Omental fat pad (tissue), 4 donors: Measurements from ENCODE around the gene LEMD1. TPM values are rescaled to one million over a fixed set of nuclear protein-coding genes. Genes with fewer than 3 reads are reported as not detected.
A peak's percentile ranks its signal among the peaks of the same experiment; 100 is the strongest.

ENCODE experiments used
- ATAC-seq: fragments of 150-250 bp; one replicate; pipeline ENCODE4 v1.9.1; 2016; ENCODE audit warnings: mild to moderate bottlenecking, moderate library complexity; ENCODE audit not compliant: low FRiP score
- DNase-seq: peaks from one replicate; pipeline ENCODE4 v3.0.0-alpha.2; 2019; ENCODE audit warnings: low spot score
- small RNA-seq: library from RNA; depleted of rRNA; stranded (forward); fragments of <200 nt; gene quantifications from one replicate; pipeline ENCODE3, GENCODE V24; 2016
- total RNA-seq, 4 donors: library from RNA; depleted of rRNA; stranded (reverse); fragments of >200 nt; gene quantifications; one replicate each; pipeline ENCODE4 v1.1.0, GENCODE V29; 2016
- TF ChIP-seq, protein P1 (sequence below), 3 donors: fragments of 450-650 bp; IDR thresholded peaks; one replicate each; pipeline ENCODE4 v1.5.1; 2016 to 2017; ENCODE audit warnings: antibody characterized with exemption in 3 of 3, mild to moderate bottlenecking in 3 of 3, moderate library complexity in 2 of 3

The LEMD1 gene
- total RNA-seq, 4 donors from 2014 or later = 1.7 TPM; not detected in 3

DNA sequence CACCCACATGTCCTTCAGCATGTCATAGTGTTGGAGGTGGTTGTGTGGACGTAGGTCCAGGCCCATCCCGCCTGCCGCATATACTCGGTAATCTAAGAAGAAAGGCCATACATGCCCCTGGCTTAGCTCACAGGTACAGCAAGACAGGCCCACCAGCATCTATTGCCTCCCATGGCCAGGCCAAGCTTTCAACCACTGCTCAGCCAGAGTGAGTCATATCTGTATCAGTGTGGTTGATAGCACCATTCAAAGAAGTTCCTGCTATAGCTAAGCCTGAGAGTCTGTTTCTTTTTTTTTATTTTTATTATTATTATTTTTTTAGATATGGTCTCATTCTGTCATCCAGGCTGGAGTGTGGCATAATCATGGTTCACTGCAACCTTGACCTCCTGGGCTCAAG is 82.1 kb downstream of the LEMD1 start:
- DNase-seq = no peak
- TF ChIP-seq, protein P1, sequence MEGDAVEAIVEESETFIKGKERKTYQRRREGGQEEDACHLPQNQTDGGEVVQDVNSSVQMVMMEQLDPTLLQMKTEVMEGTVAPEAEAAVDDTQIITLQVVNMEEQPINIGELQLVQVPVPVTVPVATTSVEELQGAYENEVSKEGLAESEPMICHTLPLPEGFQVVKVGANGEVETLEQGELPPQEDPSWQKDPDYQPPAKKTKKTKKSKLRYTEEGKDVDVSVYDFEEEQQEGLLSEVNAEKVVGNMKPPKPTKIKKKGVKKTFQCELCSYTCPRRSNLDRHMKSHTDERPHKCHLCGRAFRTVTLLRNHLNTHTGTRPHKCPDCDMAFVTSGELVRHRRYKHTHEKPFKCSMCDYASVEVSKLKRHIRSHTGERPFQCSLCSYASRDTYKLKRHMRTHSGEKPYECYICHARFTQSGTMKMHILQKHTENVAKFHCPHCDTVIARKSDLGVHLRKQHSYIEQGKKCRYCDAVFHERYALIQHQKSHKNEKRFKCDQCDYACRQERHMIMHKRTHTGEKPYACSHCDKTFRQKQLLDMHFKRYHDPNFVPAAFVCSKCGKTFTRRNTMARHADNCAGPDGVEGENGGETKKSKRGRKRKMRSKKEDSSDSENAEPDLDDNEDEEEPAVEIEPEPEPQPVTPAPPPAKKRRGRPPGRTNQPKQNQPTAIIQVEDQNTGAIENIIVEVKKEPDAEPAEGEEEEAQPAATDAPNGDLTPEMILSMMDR (IDR thresholded peaks at IDR 0.05) = no peak
- no peak for ATAC-seq

DNA sequence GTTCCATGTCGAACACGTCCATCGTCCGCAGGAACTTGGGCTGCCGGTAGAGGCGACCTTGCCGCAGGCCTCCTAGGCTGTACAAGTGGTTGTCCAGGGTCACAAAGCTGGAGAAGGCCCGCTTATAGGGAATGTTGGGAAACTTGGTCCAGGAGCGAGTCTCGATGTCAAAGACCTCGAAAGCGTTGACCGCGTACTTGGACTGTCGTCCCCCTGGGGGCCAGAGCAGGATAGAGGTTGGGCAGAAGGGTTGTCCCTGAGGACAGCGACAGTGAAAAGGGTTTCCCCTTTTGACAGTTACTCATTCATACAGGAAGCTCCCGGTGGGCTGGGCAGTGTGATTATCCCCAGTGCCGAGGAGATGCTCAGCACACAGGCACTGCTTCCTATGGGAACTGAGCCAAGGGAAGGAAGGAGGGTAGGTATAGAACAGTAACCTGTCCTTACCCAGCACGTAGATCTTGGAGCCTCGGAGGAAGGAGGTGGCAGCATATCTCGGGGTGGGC is 82.6 kb downstream of the LEMD1 start:
- no peak for DNase-seq

DNA sequence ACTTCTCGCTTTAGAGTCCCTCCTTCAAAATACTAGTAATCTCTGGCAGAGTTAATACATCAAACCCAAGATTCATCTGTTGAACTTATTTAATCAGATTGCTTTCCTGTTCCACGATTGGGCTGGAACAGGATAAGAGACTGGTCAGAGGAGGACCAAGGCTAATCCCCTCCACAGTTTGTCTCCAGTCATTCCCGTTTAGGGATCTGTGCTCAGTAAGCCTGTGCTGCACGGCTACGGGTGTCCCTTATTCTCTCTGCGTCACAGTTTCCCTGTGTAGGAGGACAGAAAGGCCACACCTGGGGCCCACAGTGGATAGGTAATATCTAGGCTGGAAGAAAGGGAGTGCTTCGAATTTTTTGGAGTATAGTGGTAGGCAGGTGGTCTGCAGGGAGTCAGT is 83.8 kb downstream of the LEMD1 start:
- no peak for DNase-seq
- TF ChIP-seq, protein P1 (IDR thresholded peaks at IDR 0.05) = no peak
- no peak for ATAC-seq

More for the DNA sequence above, 82.6 kb downstream of the LEMD1 start:
- no peak for ATAC-seq
- TF ChIP-seq, protein P1 (IDR thresholded peaks at IDR 0.05) = no peak

DNA sequence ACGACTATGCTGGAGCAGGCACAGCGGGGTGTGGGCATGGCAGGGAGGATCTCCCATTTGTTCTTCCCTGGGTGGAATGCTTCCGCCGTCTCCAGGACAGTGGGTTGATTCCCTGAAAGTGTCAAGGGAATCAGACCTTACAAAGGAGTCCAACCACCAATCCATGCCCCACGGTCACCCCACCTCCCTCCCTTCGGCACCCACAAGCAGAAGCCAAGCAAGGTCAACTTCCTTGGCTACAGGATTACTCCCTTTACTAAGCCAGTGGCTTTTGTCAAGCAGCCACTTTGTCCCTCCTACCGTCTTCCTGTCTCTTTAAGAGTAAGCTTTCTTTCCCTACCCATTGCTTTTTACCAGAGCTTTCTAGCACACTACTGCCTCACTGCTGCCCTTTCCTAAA is 84.4 kb downstream of the LEMD1 start:
- ATAC-seq = no peak
- TF ChIP-seq, protein P1 (IDR thresholded peaks at IDR 0.05) = no peak
- DNase-seq = no peak

DNA sequence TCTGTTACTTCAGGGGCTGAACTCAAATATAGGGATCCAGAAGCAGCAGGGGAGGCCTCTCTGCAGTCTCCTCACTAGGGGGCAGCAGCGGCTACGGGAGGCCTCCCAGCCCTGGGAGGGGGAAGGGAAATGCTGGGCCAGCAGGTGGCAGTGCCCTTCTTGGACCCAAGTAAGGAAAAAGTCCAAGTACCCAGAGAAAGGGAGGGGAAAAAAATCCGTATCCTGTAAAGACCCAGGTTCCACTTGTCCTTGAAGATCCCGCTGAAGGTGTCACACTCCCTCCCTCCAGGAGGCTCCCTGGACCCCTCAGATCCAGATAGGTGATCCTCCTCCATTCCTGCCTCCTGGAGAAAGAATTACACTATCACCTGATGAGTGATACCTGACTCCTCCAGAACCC is 86.2 kb downstream of the LEMD1 start:
- TF ChIP-seq, protein P1 (IDR thresholded peaks at IDR 0.05) = peak in 1 of 3 donors; percentile 51
- peak; percentile 58 for DNase-seq
- ATAC-seq = peak; percentile 68

DNA sequence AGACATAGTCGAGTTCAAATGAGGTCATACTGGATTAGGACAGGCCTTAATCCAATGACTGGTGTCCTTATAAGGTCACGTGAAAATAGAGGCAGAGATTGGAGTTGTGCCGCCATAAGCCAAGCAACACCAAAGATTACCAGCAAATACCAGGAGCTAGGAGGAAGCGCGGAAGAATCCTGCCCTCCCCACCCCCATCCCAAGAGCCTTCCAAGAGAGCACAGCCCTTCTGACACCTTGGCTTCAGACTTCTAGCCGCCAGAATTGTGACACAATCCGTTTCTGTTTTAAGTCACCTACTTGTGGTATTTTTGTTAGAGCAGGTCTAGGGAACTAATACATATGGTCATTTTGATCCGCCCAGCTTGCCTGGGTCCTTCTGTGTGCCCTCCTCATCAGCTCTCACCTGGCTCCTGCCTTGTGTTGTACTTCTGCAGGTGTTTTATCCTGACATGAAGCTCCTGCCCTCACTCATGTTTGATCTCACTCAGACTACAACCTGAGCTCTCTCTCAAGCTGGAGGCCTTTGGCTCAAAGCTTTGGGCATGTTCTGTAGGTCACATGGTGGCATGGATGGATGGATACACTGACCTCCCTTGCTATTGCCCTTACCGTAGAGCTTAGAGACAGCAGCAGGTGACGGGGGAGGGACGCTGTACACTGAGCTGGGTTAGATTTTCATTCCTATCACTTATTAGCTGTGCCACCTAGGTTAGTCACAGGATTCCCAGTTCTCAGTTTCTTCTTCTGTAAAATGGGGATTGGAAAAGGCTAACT is 89.7 kb downstream of the LEMD1 start:
- TF ChIP-seq, protein P1 (IDR thresholded peaks at IDR 0.05) = no peak
- DNase-seq (no peak), ATAC-seq (no peak)

Small RNA genes lying within 50 kb of the gene (small RNA-seq; reads per million reads assigned to genes)
- gene MIR135B (0.64 reads per million), gene SNRPGP10 (not detected)

Other genes starting within 250 kb of the LEMD1 start
- gene DSTYK, start 210.4 kb downstream of the LEMD1 start, total RNA-seq = 10 to 100 TPM in 3 of 4 donors, 1 to 10 TPM in 1; 7.6 to 13.0 (median 11.4) TPM
- gene TMCC2, start 194.1 kb downstream of the LEMD1 start, total RNA-seq = 1 to 10 TPM in 3 of 4 donors, under 1 TPM in 1; 0.96 to 4.9 (median 2.2) TPM
- gene NUAK2, start 100.3 kb downstream of the LEMD1 start, total RNA-seq = 1 to 10 TPM; 1.1 to 5.4 (median 3.2) TPM
- gene KLHDC8A, start 65.1 kb downstream of the LEMD1 start, total RNA-seq = not detected
- under 1 TPM in 2 of 4 donors, not detected in 2; 0.36 to 0.65 TPM for gene BLACAT1, start 34.0 kb upstream of the LEMD1 start, total RNA-seq
- gene CDK18, start 82.6 kb upstream of the LEMD1 start, total RNA-seq = 1 to 10 TPM; 2.8 to 9.0 (median 5.3) TPM
- 10 to 100 TPM; 20.7 to 37.5 (median 27.8) TPM for gene ELK4, start 210.0 kb upstream of the LEMD1 start, total RNA-seq